Measurements from ENCODE around the gene PAOX. TPM values are rescaled to one million over a fixed set of nuclear protein-coding genes. Genes with fewer than 3 reads are reported as not detected.

Gene PAOX
- total and polyA plus RNA-seq, 2 of the 4 experiments (the other 2 are of a cell fraction): 3.8 to 4.5 TPM

DNA sequence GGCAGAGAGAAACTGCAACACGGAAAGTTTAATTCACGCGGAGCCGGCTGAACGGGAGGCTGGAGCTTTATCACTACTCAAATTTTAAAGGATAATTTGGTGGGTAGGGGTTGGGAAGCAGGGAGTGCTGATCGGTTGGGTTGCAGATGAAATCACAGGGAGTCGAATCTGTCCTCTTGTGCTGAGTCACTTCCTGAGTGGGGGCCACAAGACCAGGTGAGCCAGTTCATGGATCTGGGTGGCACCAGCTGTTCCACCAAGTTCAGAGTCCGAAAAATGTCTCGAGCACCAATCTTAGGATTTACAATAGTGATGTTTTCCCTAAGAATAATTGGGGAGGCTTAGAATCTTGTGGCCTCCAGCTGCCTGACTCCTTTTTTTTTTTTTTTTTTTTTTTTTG lies 35.5 kb upstream of the PAOX start:
- CTCF ChIA-PET: no interaction called here
- no peak overlapping the region for H3K14ac ChIP-seq (replicated peaks; ENCODE audit: low read depth, low read length)
- no peak overlapping the region for H3K56ac ChIP-seq (ENCODE audit: extremely low read depth, insufficient read depth, low read length)
- H2BK20ac ChIP-seq (ENCODE audit: low read depth, low read length): no peak overlapping the region
- intact Hi-C loops (cut with micrococcal nuclease): no loop called here
- no peaks in the 10 kb centered on the region for H3K4me1 ChIP-seq (ENCODE audit: control insufficient read depth, insufficient read depth, low read length)
- no peak overlapping the region for H4K5ac ChIP-seq (ENCODE audit: low read depth, low read length)
- H2AK5ac ChIP-seq (ENCODE audit: low read depth, low read length): no peak overlapping the region; the same call in 1 of the 2 replicates
- H4K8ac ChIP-seq (ENCODE audit: low read depth in 2 of 2, low read length in 2 of 2): no peak overlapping the region
- no peak overlapping the region for H3K4me2 ChIP-seq (ENCODE audit: low read depth, low read length)
- dilution Hi-C loops (cut with HindIII; ENCODE audit: low sequenced_read_pairs, unreplicated experiment): no loop called here
- H3K9me3 ChIP-seq (ENCODE audit: control insufficient read depth, insufficient read depth, low read length): no peaks in the 10 kb centered on the region
- H4K20me1 ChIP-seq (ENCODE audit: insufficient read depth, low read length): no peaks in the 10 kb centered on the region
- no peak overlapping the region for H3K4me3 ChIP-seq (ENCODE audit: insufficient read depth, low read depth, low read length)
- H2BK5ac ChIP-seq (ENCODE audit: low read depth, low read length, poor library complexity, severe bottlenecking): no peak overlapping the region
- H2BK120ac ChIP-seq (ENCODE audit: low read depth, low read length): no peak overlapping the region
- H3K27me3 ChIP-seq (ENCODE audit: control insufficient read depth, insufficient read depth, low read length): peaks cover 20% of the 10 kb centered on the region
- BruUV-seq (replicated peaks): no TSS peak
- no peaks in the 10 kb centered on the region for H3K36me3 ChIP-seq (ENCODE audit: control insufficient read depth, insufficient read depth, low read length)
- H3K18ac ChIP-seq (ENCODE audit: low read depth, low read length): no peak overlapping the region
- no peak for ATAC-seq (ENCODE audit: low read depth)
- H3K4ac ChIP-seq (ENCODE audit: low read depth, low read length): no peak overlapping the region
- no peak overlapping the region for H3K9ac ChIP-seq (ENCODE audit: low read depth, low read length)
- POLR2A ChIA-PET (ENCODE audit: unreplicated experiment): no interaction called here
- H3K79me1 ChIP-seq (ENCODE audit: low read depth in 1 of 2, low read length in 2 of 2): no peaks in the 10 kb centered on the region
- no peak overlapping the region for H3K27ac ChIP-seq (ENCODE audit: insufficient read depth, low read length)
- in situ Hi-C loops (cut with MboI; ENCODE audit: low sequenced_read_pairs): no loop called here
- H2BK15ac ChIP-seq (ENCODE audit: low read depth, low read length): no peak overlapping the region
- H4K91ac ChIP-seq (ENCODE audit: insufficient read depth, low read depth, low read length): no peak overlapping the region
- H3K23ac ChIP-seq (ENCODE audit: low read depth, low read length): no peak overlapping the region
- H2AFZ ChIP-seq (replicated peaks; ENCODE audit: low read length, poor library complexity): peak overlapping the region; percentile 14
- no peaks in the 10 kb centered on the region for H3K9me1 ChIP-seq (ENCODE audit: insufficient read depth, low read length)
- TF ChIP-seq, protein P1, sequence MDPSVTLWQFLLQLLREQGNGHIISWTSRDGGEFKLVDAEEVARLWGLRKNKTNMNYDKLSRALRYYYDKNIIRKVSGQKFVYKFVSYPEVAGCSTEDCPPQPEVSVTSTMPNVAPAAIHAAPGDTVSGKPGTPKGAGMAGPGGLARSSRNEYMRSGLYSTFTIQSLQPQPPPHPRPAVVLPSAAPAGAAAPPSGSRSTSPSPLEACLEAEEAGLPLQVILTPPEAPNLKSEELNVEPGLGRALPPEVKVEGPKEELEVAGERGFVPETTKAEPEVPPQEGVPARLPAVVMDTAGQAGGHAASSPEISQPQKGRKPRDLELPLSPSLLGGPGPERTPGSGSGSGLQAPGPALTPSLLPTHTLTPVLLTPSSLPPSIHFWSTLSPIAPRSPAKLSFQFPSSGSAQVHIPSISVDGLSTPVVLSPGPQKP (IDR thresholded peaks at IDR 0.05; ENCODE audit: borderline replicate concordance, low read depth, low read length): no peak
- TF ChIP-seq POLR2A (IDR thresholded peaks at IDR 0.05; ENCODE audit: low read depth, low read length) (no peak), MXI1 (IDR thresholded peaks at IDR 0.05; ENCODE audit: borderline replicate concordance, low read depth, low read length) (no peak)
- no peak overlapping the region for H2AK9ac ChIP-seq (replicated peaks; ENCODE audit: low read depth, low read length, poor library complexity)
- DNase-seq: no peak
- 20% methylated on average over 1 of the region's 9 CpGs; no CpG with 5 or more reads in 1 of the 2 experiments for WGBS, 2 experiments (ENCODE audit: extremely low coverage in 2 of 2, insufficient read length in 1 of 2)
